Smooth muscle cell (in vitro differentiated cells): ENCODE measurements around the gene BRME1. TPM values are rescaled to one million over a fixed set of nuclear protein-coding genes. Genes with fewer than 3 reads are reported as not detected.
A peak's percentile ranks its signal among the peaks of the same experiment; 100 is the strongest.

Experiments used
- DNase-seq: peaks from one replicate; lab custom pipeline; 2025; ENCODE audit not compliant: unreplicated experiment; lab: John Stamatoyannopoulos, UW
- H2AFZ ChIP-seq: fragments of 200-600 bp; sonication (generic); 2 replicates; pipeline ENCODE4 v1.6.0; 2016; ENCODE audit warnings: antibody characterized with exemption, low read depth, mild to moderate bottlenecking
- H3F3A ChIP-seq: fragments of 200-600 bp; sonication (generic); 2 replicates; pipeline ENCODE4 v1.6.0; 2017; ENCODE audit warnings: antibody characterized with exemption, low read depth
- H3K27ac ChIP-seq: fragments of 200-600 bp; sonication (generic); 2 replicates; pipeline ENCODE4 v1.5.1; 2016; ENCODE audit warnings: low read depth, mild to moderate bottlenecking
- H3K27me3 ChIP-seq: fragments of 200-600 bp; sonication (generic); 2 replicates; pipeline ENCODE4 v1.6.1; 2016; ENCODE audit warnings: low read depth, mild to moderate bottlenecking
- H3K36me3 ChIP-seq: fragments of 200-600 bp; sonication (generic); 2 replicates; pipeline ENCODE4 v1.5.1; 2016; ENCODE audit warnings: low read depth
- H3K4me1 ChIP-seq: fragments of 200-600 bp; sonication (generic); 2 replicates; pipeline ENCODE4 v1.5.1; 2016; ENCODE audit warnings: low read depth
- H3K4me2 ChIP-seq: fragments of 200-600 bp; sonication (generic); 2 replicates; pipeline ENCODE4 v1.6.0; 2016; ENCODE audit warnings: mild to moderate bottlenecking
- H3K4me3 ChIP-seq: fragments of 200-600 bp; sonication (generic); 2 replicates; pipeline ENCODE4 v1.5.1; 2016; ENCODE audit warnings: mild to moderate bottlenecking
- H3K79me2 ChIP-seq: fragments of 200-600 bp; sonication (generic); 2 replicates; pipeline ENCODE4 v1.6.0; 2016; ENCODE audit warnings: low read depth, mild to moderate bottlenecking
- H3K9ac ChIP-seq: fragments of 200-600 bp; sonication (generic); 2 replicates; pipeline ENCODE4 v1.6.0; 2016; ENCODE audit warnings: low read depth
- H3K9me3 ChIP-seq: fragments of 200-600 bp; sonication (generic); replicated peaks from 2 replicates; pipeline ENCODE4 v1.5.1; 2016; ENCODE audit warnings: low read depth
- H4K20me1 ChIP-seq: fragments of 200-600 bp; sonication (generic); 2 replicates; pipeline ENCODE4 v1.6.0; 2016; ENCODE audit warnings: low read depth
- CTCF ChIP-seq: fragments of 200-600 bp; sonication (generic); IDR thresholded peaks from 2 replicates; pipeline ENCODE4 v1.5.1; 2017; ENCODE audit warnings: borderline replicate concordance, mild to moderate bottlenecking, antibody characterized with exemption; ENCODE audit not compliant: insufficient read depth, poor library complexity, severe bottlenecking
- WGBS: methylation state at CpG from one replicate; pipeline ENCODE4 v1.1.7; 2016; ENCODE audit warnings: low lambda C conversion rate; 5-methylcytosine and 5-hydroxymethylcytosine counted together
- polyA plus RNA-seq: library from polyadenylated mRNA; unstranded; fragments of >200 nt; fragmentation: Nextera tagmentation; extraction: Ambion mirVana; gene quantifications from 2 replicates; pipeline ENCODE4 v1.2.1, GENCODE V29; 2016
- total RNA-seq: library from RNA; depleted of rRNA; stranded (reverse); fragments of >200 nt; gene quantifications from 2 replicates; pipeline ENCODE4 v1.2.3, GENCODE V29; 2014

The BRME1 gene
- total and polyA plus RNA-seq, 2 experiments from 2014 or later, result 0.72 to 2.2 TPM

- WGBS, result 68% methylated on average over 18 of the region's 18 CpGs
- TF ChIP-seq CTCF, result no peak
- H3K36me3 ChIP-seq, result no peaks in the 10 kb centered on the region
- H3K4me3 ChIP-seq, result peak overlapping the region; percentile 94
- no peak overlapping the region for H2AFZ ChIP-seq
- peak overlapping the region; percentile 99 for H3K9ac ChIP-seq
- peak overlapping the region; percentile 100 for H3K27ac ChIP-seq
- peaks cover 90% of the 10 kb centered on the region for H4K20me1 ChIP-seq
- no peaks in the 10 kb centered on the region for H3K27me3 ChIP-seq
- peak overlapping the region; percentile 87 for H3K4me2 ChIP-seq
- DNase-seq, result no peak
- H3K4me1 ChIP-seq, result peaks cover 14% of the 10 kb centered on the region
- peaks cover 58% of the 10 kb centered on the region for H3F3A ChIP-seq
- H3K79me2 ChIP-seq, result peaks cover 76% of the 10 kb centered on the region
- no peaks in the 10 kb centered on the region for H3K9me3 ChIP-seq
Observed at GRCh38 chr19:13838435-13839129, 67.3 kb downstream of the BRME1 start.

- Histone ChIP-seq H3K4me1 (peaks cover 7% of the 10 kb centered on the region), H3K4me2 (peak overlapping the region; percentile 47), H3K27me3 (no peaks in the 10 kb centered on the region), H3K27ac (peak overlapping the region; percentile 100), H3K9me3 (no peaks in the 10 kb centered on the region), H3K9ac (no peak overlapping the region), H3F3A (peaks cover 68% of the 10 kb centered on the region), H3K36me3 (no peaks in the 10 kb centered on the region), H4K20me1 (peaks cover 100% of the 10 kb centered on the region), H2AFZ (no peak overlapping the region), H3K4me3 (no peak overlapping the region), H3K79me2 (peaks cover 56% of the 10 kb centered on the region)
- no peak for DNase-seq
- 88% methylated on average over 18 of the region's 21 CpGs for WGBS
- TF ChIP-seq CTCF, result no peak
Observed at GRCh38 chr19:13835791-13836723, 69.9 kb downstream of the BRME1 start.

- Histone ChIP-seq H3K4me3 (no peak overlapping the region), H3K4me2 (peak overlapping the region; percentile 9), H3K9ac (peak overlapping the region; percentile 10), H3K4me1 (peaks cover 3% of the 10 kb centered on the region), H3K79me2 (peaks cover 40% of the 10 kb centered on the region), H2AFZ (no peak overlapping the region), H4K20me1 (peaks cover 99% of the 10 kb centered on the region), H3K27ac (peak overlapping the region; percentile 100), H3K36me3 (no peaks in the 10 kb centered on the region), H3F3A (peaks cover 67% of the 10 kb centered on the region), H3K9me3 (no peaks in the 10 kb centered on the region), H3K27me3 (no peaks in the 10 kb centered on the region)
- no peak for TF ChIP-seq CTCF
- WGBS, result 67% methylated on average over 14 of the region's 14 CpGs
- no peak for DNase-seq
Observed at GRCh38 chr19:13834244-13835069, 71.5 kb downstream of the BRME1 start.
